PC-3 (cell line): ENCODE data around the gene PIM3. TPM values are rescaled to one million over a fixed set of nuclear protein-coding genes. Genes with fewer than 3 reads are reported as not detected.

Source experiments
- ATAC-seq: fragments of 200-7000 bp; cut with Tn5 transposase; 2 replicates; pipeline ENCODE4 v1.9.1; 2020; ENCODE audit warnings: mild to moderate bottlenecking, moderate library complexity
- BruUV-seq: library from RNA; stranded (reverse); fragments of 400-500 nt; replicated peaks from 2 replicates; lab custom pipeline; 2021; lab: Mats Ljungman, UMichigan
- CTCF ChIA-PET: fragments of 300-600 bp; sonication (Branson Sonifier 250); formaldehyde crosslinking; loops from one replicate; lab custom pipeline; 2022; ENCODE audit warnings: antibody characterized with exemption; lab: Charles Lee
- POLR2A ChIA-PET: fragments of 300-600 bp; sonication (Branson Sonifier 250); formaldehyde crosslinking; loops from one replicate; lab custom pipeline; 2022; ENCODE audit warnings: antibody characterized with exemption; ENCODE audit not compliant: unreplicated experiment; lab: Charles Lee
- DNase-seq: peaks from one replicate; pipeline ENCODE4 v3.0.0-alpha.2; 2015
- H2AFZ ChIP-seq: fragments of 300-600 bp; sonication (generic); 2 replicates; pipeline ENCODE4 v1.6.0; 2016; ENCODE audit warnings: antibody characterized with exemption, low read length
- H3F3A ChIP-seq: fragments of 300-600 bp; sonication (generic); one replicate; pipeline ENCODE4 v1.6.0; 2017; ENCODE audit warnings: antibody characterized with exemption, low read length, control low read depth, mild to moderate bottlenecking; ENCODE audit not compliant: unreplicated experiment
- H3K27ac ChIP-seq: fragments of 300-600 bp; sonication (generic); 2 replicates; pipeline ENCODE4 v1.5.1; 2016; ENCODE audit warnings: mild to moderate bottlenecking, low read length
- H3K27me3 ChIP-seq: fragments of 300-600 bp; sonication (generic); 2 replicates; pipeline ENCODE4 v1.6.1; 2016; ENCODE audit warnings: low read length, mixed read lengths
- H3K36me3 ChIP-seq: fragments of 300-600 bp; sonication (generic); 2 replicates; pipeline ENCODE4 v1.6.1; 2016; ENCODE audit warnings: low read depth, mixed run types, low read length, mixed read lengths
- H3K4me1 ChIP-seq: fragments of 300-600 bp; sonication (generic); 2 replicates; pipeline ENCODE4 v1.5.1; 2016; ENCODE audit warnings: low read length; ENCODE audit not compliant: insufficient read depth
- H3K4me2 ChIP-seq: fragments of 300-600 bp; sonication (generic); 2 replicates; pipeline ENCODE4 v1.6.0; 2016; ENCODE audit warnings: low read length
- H3K4me3 ChIP-seq: fragments of 300-600 bp; sonication (generic); 2 replicates; pipeline ENCODE4 v1.5.1; 2016; ENCODE audit warnings: mild to moderate bottlenecking, low read length, mixed read lengths
- H3K79me2 ChIP-seq: fragments of 300-600 bp; sonication (generic); 2 replicates; pipeline ENCODE4 v1.6.1; 2017; ENCODE audit warnings: low read length, mixed read lengths
- H3K9ac ChIP-seq: fragments of 300-600 bp; sonication (generic); 2 replicates; pipeline ENCODE4 v1.6.0; 2016; ENCODE audit warnings: mild to moderate bottlenecking, low read length
- H3K9me2 ChIP-seq: fragments of 300-600 bp; sonication (generic); replicated peaks from 2 replicates; pipeline ENCODE4 v1.6.1; 2016; ENCODE audit warnings: mixed run types, low read length, mixed read lengths
- H3K9me3 ChIP-seq: fragments of 300-600 bp; sonication (generic); 2 replicates; pipeline ENCODE4 v1.6.1; 2016; ENCODE audit warnings: low read length, mixed read lengths
- H4K20me1 ChIP-seq: fragments of 300-600 bp; sonication (generic); 2 replicates; pipeline ENCODE4 v1.6.1; 2016; ENCODE audit warnings: low read length, mixed read lengths
- EZH2 ChIP-seq: fragments of 300-600 bp; sonication (generic); IDR thresholded peaks from one replicate; pipeline ENCODE4 v1.6.1; 2017; ENCODE audit warnings: antibody characterized with exemption, mild to moderate bottlenecking, low read length; ENCODE audit not compliant: unreplicated experiment
- EZH2phosphoT487 ChIP-seq: fragments of 300-600 bp; sonication (generic); IDR thresholded peaks from 2 replicates; pipeline ENCODE4 v1.6.1; 2018; ENCODE audit warnings: mild to moderate bottlenecking, antibody characterized with exemption, low read length, borderline replicate concordance
- intact Hi-C: fragments of 100-400 bp; cut with micrococcal nuclease; formaldehyde crosslinking; loops from 2 replicates; pipeline ENCODE4 v1.9.0; 2023
- total RNA-seq: library from RNA; depleted of rRNA; stranded (reverse); fragments of >200 nt; gene quantifications from 2 replicates; pipeline ENCODE4 v1.2.3, GENCODE V29; 2014
- TF ChIP-seq, protein P1 (sequence below): fragments of 300-600 bp; sonication (generic); conservative IDR thresholded peaks from 2 replicates; pipeline ENCODE4 v1.5.1; 2017; ENCODE audit warnings: antibody characterized with exemption, low read depth, mild to moderate bottlenecking, low read length

PIM3 gene
- total RNA-seq, 1 experiment from 2014 or later: 61.7 TPM

DNA sequence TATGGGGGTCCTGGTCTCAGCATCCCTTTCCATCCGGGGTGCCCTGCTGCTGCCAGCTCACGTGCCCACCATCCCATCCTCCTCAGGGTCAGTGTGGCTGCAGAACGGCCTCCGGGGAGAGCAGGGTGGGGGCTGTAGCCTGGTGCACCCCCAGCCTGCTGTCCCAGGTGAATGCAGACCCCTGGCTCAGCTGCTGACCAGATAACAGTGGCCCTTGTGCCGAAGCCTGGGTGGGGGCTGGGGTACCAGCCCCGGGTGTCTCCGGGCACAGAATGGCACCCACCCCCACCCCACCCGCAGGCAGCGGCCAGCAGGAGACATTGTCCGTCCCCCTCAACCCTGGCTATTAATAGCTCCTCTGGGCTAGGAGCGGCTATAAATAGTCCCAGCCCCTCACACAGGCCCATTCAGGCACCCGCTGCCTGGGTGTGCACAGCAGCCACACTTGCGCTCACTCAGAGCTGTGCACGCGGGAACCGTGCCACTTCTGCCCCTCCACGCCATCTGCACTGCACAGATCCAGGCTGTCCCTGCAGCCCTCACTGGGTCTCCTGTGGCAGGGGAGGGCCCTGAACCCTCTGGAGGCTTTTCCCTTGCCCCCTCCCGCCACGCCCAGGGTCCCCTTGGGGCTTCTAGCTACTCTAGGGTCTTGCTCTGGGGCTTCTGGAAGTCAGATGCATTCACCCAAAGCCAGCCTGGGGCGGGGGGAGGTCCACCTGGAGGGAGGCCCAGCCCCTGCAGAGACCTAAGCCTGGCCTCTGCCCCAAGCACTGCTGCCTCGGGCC lies 23.4 kb upstream of the PIM3 start:
- no peak overlapping the region for H3K4me3 ChIP-seq
- no peaks in the 10 kb centered on the region for H3F3A ChIP-seq
- TF ChIP-seq EZH2 (no peak), EZH2phosphoT487 (no peak)
- TF ChIP-seq, protein P1, sequence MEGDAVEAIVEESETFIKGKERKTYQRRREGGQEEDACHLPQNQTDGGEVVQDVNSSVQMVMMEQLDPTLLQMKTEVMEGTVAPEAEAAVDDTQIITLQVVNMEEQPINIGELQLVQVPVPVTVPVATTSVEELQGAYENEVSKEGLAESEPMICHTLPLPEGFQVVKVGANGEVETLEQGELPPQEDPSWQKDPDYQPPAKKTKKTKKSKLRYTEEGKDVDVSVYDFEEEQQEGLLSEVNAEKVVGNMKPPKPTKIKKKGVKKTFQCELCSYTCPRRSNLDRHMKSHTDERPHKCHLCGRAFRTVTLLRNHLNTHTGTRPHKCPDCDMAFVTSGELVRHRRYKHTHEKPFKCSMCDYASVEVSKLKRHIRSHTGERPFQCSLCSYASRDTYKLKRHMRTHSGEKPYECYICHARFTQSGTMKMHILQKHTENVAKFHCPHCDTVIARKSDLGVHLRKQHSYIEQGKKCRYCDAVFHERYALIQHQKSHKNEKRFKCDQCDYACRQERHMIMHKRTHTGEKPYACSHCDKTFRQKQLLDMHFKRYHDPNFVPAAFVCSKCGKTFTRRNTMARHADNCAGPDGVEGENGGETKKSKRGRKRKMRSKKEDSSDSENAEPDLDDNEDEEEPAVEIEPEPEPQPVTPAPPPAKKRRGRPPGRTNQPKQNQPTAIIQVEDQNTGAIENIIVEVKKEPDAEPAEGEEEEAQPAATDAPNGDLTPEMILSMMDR: no peak
- H3K4me1 ChIP-seq: peaks cover 13% of the 10 kb centered on the region
- intact Hi-C loops: loop anchor here (1.0 kb wide), 1 partner anchor 22 kb away; no protein-coding TSS in a partner anchor
- ATAC-seq (no peak), DNase-seq (no peak)
- H3K9ac ChIP-seq: no peak overlapping the region
- ChIA-PET CTCF (no interaction called here), POLR2A (no interaction called here)
- no peaks in the 10 kb centered on the region for H3K36me3 ChIP-seq
- H3K79me2 ChIP-seq: no peaks in the 10 kb centered on the region
- H4K20me1 ChIP-seq: no peaks in the 10 kb centered on the region
- no peaks in the 10 kb centered on the region for H3K9me2 ChIP-seq
- H2AFZ ChIP-seq: no peak overlapping the region
- BruUV-seq: no TSS peak
- no peak overlapping the region for H3K27ac ChIP-seq
- no peak overlapping the region for H3K4me2 ChIP-seq
- no peaks in the 10 kb centered on the region for H3K27me3 ChIP-seq
- no peaks in the 10 kb centered on the region for H3K9me3 ChIP-seq

DNA sequence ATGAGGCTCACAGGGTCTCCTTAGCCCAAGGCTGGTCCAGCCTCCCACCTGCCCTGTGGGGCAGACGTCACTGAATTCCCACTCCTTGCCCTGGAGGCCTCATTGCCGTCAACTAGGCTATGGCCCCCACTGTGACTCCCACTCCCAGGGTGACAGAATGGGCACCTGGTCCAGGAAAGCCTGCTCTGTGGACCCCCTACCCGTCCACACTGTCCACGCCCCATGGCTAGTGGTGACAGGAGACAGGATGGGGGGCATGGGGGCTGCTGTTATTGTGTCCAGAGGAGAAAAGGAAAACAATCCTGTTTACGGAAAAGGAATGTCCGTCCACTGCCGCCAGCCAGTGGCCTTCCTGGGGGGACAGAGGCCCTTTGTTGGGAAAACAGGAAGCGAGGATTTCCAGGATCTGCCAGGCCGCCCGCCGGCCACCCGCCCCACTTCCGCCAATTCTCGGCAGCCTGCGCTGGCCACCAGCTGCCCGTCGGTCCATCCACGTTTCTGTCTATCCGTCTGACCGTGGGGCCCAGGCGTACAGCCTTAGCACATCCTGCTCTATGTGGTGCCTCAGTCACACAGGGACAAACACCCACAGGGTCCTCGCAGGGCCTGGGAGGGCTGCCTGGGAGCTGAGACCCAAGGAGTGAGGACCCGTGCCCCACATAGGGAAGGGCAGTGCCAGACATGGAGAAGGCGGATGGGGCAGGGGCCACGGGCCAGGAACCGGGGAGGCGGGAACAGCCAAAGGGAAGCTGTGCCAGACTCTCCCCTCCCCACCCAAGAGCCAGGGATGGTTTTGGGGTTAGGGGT lies 22.6 kb upstream of the PIM3 start:
- Histone ChIP-seq H3K4me2 (no peak overlapping the region), H3K36me3 (no peaks in the 10 kb centered on the region), H3K79me2 (no peaks in the 10 kb centered on the region), H4K20me1 (no peaks in the 10 kb centered on the region), H2AFZ (no peak overlapping the region), H3K4me1 (peaks cover 13% of the 10 kb centered on the region), H3F3A (no peaks in the 10 kb centered on the region), H3K9me3 (no peaks in the 10 kb centered on the region), H3K9ac (no peak overlapping the region), H3K27me3 (no peaks in the 10 kb centered on the region), H3K27ac (no peak overlapping the region), H3K9me2 (no peaks in the 10 kb centered on the region), H3K4me3 (no peak overlapping the region)
- no peak for DNase-seq
- BruUV-seq: no TSS peak
- ChIA-PET CTCF (no interaction called here), POLR2A (no interaction called here)
- intact Hi-C loops: no loop called here
- TF ChIP-seq EZH2: no peak
- no peak for TF ChIP-seq EZH2phosphoT487
- TF ChIP-seq, protein P1: no peak
- ATAC-seq: no peak
